Loucy (cell line): ENCODE results near the gene C12orf56.
"Not testable (repeated sequence)": the region's sequence is repeated elsewhere in the genome, so short reads cannot be mapped to it uniquely, and the experiment has no call there.

Experiments used
- H2AFZ ChIP-seq: fragments of 200-600 bp; sonication (generic); 2 replicates; pipeline ENCODE4 v1.6.0; 2016; ENCODE audit warnings: antibody characterized with exemption, mild to moderate bottlenecking, low read length, moderate library complexity
- H3F3A ChIP-seq: fragments of 200-600 bp; 2 replicates; pipeline ENCODE4 v1.6.0; 2016; ENCODE audit warnings: antibody characterized with exemption, low read depth, mild to moderate bottlenecking
- H3K27me3 ChIP-seq: fragments of 200-600 bp; sonication (generic); 2 replicates; pipeline ENCODE4 v1.6.1; 2014; ENCODE audit warnings: low read length, mild to moderate bottlenecking; ENCODE audit not compliant: insufficient read depth, poor library complexity, severe bottlenecking
- H3K36me3 ChIP-seq: fragments of 200-600 bp; sonication (generic); 2 replicates; pipeline ENCODE4 v1.6.1; 2016; ENCODE audit warnings: low read length; ENCODE audit not compliant: insufficient read depth
- H3K4me1 ChIP-seq: fragments of 200-600 bp; sonication (generic); 2 replicates; pipeline ENCODE4 v1.5.1; 2014; ENCODE audit warnings: low read length, mild to moderate bottlenecking; ENCODE audit not compliant: insufficient read depth, poor library complexity, severe bottlenecking
- H3K4me2 ChIP-seq: fragments of 200-600 bp; sonication (generic); 2 replicates; pipeline ENCODE4 v1.6.0; 2014; ENCODE audit warnings: antibody characterized with exemption, low read length, low read depth, mild to moderate bottlenecking; ENCODE audit not compliant: poor library complexity, severe bottlenecking
- H3K4me3 ChIP-seq: fragments of 200-600 bp; sonication (generic); 2 replicates; pipeline ENCODE4 v1.5.1; 2014; ENCODE audit warnings: low read length, mild to moderate bottlenecking, mixed read lengths; ENCODE audit not compliant: poor library complexity, severe bottlenecking
- H3K79me2 ChIP-seq: fragments of 200-600 bp; sonication (generic); 2 replicates; pipeline ENCODE4 v1.6.1; 2014; ENCODE audit warnings: low read length; ENCODE audit not compliant: insufficient read depth
- H3K9ac ChIP-seq: fragments of 200-600 bp; sonication (generic); 2 replicates; pipeline ENCODE4 v1.6.0; 2014; ENCODE audit warnings: mild to moderate bottlenecking, low read depth, low read length, moderate library complexity; ENCODE audit not compliant: poor library complexity, severe bottlenecking
- H3K9me2 ChIP-seq: fragments of 200-600 bp; sonication (generic); replicated peaks from 2 replicates; pipeline ENCODE4 v1.6.1; 2016; ENCODE audit warnings: low read depth, low read length, mixed read lengths
- H3K9me3 ChIP-seq: fragments of 200-600 bp; sonication (generic); 2 replicates; pipeline ENCODE4 v1.6.1; 2014; ENCODE audit warnings: mild to moderate bottlenecking, antibody characterized with exemption, low read length, low read depth; ENCODE audit not compliant: insufficient read depth
- H4K20me1 ChIP-seq: fragments of 200-600 bp; sonication (generic); 2 replicates; pipeline ENCODE4 v1.6.0; 2014; ENCODE audit warnings: antibody characterized with exemption, low read length, mild to moderate bottlenecking; ENCODE audit not compliant: insufficient read depth, poor library complexity, severe bottlenecking
- EZH2phosphoT487 ChIP-seq: fragments of 200-600 bp; IDR thresholded peaks from 2 replicates; pipeline ENCODE4 v1.6.1; 2018; ENCODE audit warnings: antibody characterized with exemption, mild to moderate bottlenecking, moderate library complexity, borderline replicate concordance
- TF ChIP-seq, protein P1 (sequence below): fragments of 200-600 bp; sonication (generic); conservative IDR thresholded peaks from 2 replicates; pipeline ENCODE4 v1.5.1; 2014; ENCODE audit warnings: mild to moderate bottlenecking, antibody characterized with exemption, low read length

C12orf56 gene

GRCh38 chr12:64218597-64218996 lies 172.0 kb downstream of the C12orf56 start:
- Histone ChIP-seq H3K4me3 (peak overlapping the region; percentile 96), H3K4me2 (peak overlapping the region; percentile 93), H2AFZ (peak overlapping the region; percentile 27; the same call in 1 of the 2 replicates)

GRCh38 chr12:64217643-64218042 lies 172.9 kb downstream of the C12orf56 start:
- not testable (repeated sequence) for H2AFZ ChIP-seq, H3K9me3 ChIP-seq, H3K9me2 ChIP-seq, H3K9ac ChIP-seq, H3K4me3 ChIP-seq, H3F3A ChIP-seq, H4K20me1 ChIP-seq, H3K27me3 ChIP-seq, H3K36me3 ChIP-seq
- Histone ChIP-seq H3K4me1 (peaks cover 32% of the 10 kb centered on the region), H3K79me2 (peaks cover 20% of the 10 kb centered on the region; the same call in 1 of the 2 replicates), H3K4me2 (peak overlapping the region; percentile 93)

More at GRCh38 chr12:64218597-64218996, 172.0 kb downstream of the C12orf56 start:
- Histone ChIP-seq H3K79me2 (peaks cover 20% of the 10 kb centered on the region; the same call in 1 of the 2 replicates), H3F3A (no peaks in the 10 kb centered on the region), H3K36me3 (no peaks in the 10 kb centered on the region), H3K4me1 (peaks cover 32% of the 10 kb centered on the region), H3K27me3 (no peaks in the 10 kb centered on the region), H3K9ac (peak overlapping the region; percentile 41), H3K9me3 (no peaks in the 10 kb centered on the region), H3K9me2 (no peaks in the 10 kb centered on the region), H4K20me1 (peaks cover 3% of the 10 kb centered on the region)
- TF ChIP-seq, protein P1, sequence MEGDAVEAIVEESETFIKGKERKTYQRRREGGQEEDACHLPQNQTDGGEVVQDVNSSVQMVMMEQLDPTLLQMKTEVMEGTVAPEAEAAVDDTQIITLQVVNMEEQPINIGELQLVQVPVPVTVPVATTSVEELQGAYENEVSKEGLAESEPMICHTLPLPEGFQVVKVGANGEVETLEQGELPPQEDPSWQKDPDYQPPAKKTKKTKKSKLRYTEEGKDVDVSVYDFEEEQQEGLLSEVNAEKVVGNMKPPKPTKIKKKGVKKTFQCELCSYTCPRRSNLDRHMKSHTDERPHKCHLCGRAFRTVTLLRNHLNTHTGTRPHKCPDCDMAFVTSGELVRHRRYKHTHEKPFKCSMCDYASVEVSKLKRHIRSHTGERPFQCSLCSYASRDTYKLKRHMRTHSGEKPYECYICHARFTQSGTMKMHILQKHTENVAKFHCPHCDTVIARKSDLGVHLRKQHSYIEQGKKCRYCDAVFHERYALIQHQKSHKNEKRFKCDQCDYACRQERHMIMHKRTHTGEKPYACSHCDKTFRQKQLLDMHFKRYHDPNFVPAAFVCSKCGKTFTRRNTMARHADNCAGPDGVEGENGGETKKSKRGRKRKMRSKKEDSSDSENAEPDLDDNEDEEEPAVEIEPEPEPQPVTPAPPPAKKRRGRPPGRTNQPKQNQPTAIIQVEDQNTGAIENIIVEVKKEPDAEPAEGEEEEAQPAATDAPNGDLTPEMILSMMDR, result no peak
- no peak for TF ChIP-seq EZH2phosphoT487

DNA sequence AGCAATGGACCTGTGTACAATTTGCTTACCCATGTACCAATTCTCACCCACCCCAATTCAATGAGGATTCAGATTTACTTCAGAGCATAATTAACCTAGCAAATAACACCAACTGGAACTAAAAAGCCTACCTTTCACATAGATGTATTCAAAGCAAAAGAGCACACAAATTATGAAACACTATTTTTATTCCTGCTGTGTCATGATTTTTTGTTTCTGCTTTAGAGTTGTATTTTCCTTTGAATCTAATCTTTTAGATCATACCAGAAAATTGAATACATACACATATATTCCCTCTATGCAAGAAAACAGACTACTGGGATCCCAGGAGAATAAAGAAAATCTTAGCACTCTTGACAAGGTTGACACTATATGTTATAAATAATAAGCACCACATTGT lies 174.3 kb downstream of the C12orf56 start:
- TF ChIP-seq EZH2phosphoT487, result no peak
- TF ChIP-seq, protein P1, result no peak
- Histone ChIP-seq H3K36me3 (no peaks in the 10 kb centered on the region), H3K9me2 (no peaks in the 10 kb centered on the region), H3K9me3 (no peaks in the 10 kb centered on the region), H3K9ac (no peak overlapping the region), H3K79me2 (peaks cover 14% of the 10 kb centered on the region; the same call in 1 of the 2 replicates), H3K4me2 (no peak overlapping the region), H4K20me1 (peaks cover 1% of the 10 kb centered on the region), H3F3A (no peaks in the 10 kb centered on the region), H2AFZ (no peak overlapping the region), H3K4me3 (no peak overlapping the region), H3K27me3 (no peaks in the 10 kb centered on the region), H3K4me1 (peaks cover 27% of the 10 kb centered on the region)
